Aorta (tissue), 5 donors: ENCODE results near the gene TNFRSF1A. TPM values are rescaled to one million over a fixed set of nuclear protein-coding genes. Genes with fewer than 3 reads are reported as not detected.
A peak's percentile ranks its signal among the peaks of the same experiment; 100 is the strongest.
"Not testable (repeated sequence)": the region's sequence is repeated elsewhere in the genome, so short reads cannot be mapped to it uniquely, and the experiment has no call there.

Experiments used
- ATAC-seq: fragments of 200-7000 bp; cut with Tn5 transposase; one replicate; pipeline ENCODE4 v1.9.1; 2022; ENCODE audit warnings: moderate library complexity; ENCODE audit not compliant: low FRiP score
- DNase-seq, 2 donors: peaks; one replicate each; pipeline ENCODE4 v3.0.0-alpha.2; 2020
- H3K27ac ChIP-seq, 2 donors: one replicate each; pipeline ENCODE4 v1.5.1; 2013; ENCODE audit warnings: low read length in 2 of 2, mild to moderate bottlenecking in 2 of 2, moderate library complexity in 2 of 2, control low read depth in 1 of 2, inconsistent platforms in 1 of 2, low read depth in 1 of 2
- H3K27me3 ChIP-seq, 2 donors: one replicate each; pipeline ENCODE4 v1.6.1; 2013; ENCODE audit warnings: control low read depth in 1 of 2, low read length in 1 of 2, mild to moderate bottlenecking in 1 of 2, moderate library complexity in 1 of 2; ENCODE audit not compliant: insufficient read depth in 2 of 2, control insufficient read depth in 1 of 2
- H3K36me3 ChIP-seq, 2 donors: one replicate each; pipeline ENCODE4 v1.6.1; 2013; ENCODE audit warnings: control low read depth in 1 of 2, low read length in 1 of 2, mild to moderate bottlenecking in 1 of 2; ENCODE audit not compliant: insufficient read depth in 2 of 2, control insufficient read depth in 1 of 2
- H3K4me1 ChIP-seq, 2 donors: one replicate each; pipeline ENCODE4 v1.6.1; 2013; ENCODE audit warnings: low read length in 2 of 2, control low read depth in 1 of 2, mild to moderate bottlenecking in 1 of 2, moderate library complexity in 1 of 2; ENCODE audit not compliant: insufficient read depth in 2 of 2, control insufficient read depth in 1 of 2
- H3K4me3 ChIP-seq, 2 donors: one replicate each; pipeline ENCODE4 v1.5.1; 2013; ENCODE audit warnings: low read length in 2 of 2, control low read depth in 1 of 2, mild to moderate bottlenecking in 1 of 2
- H3K9me3 ChIP-seq: one replicate; pipeline ENCODE4 v1.6.1; 2013; ENCODE audit warnings: mild to moderate bottlenecking, low read length; ENCODE audit not compliant: control insufficient read depth
- whole genome bisulfite sequencing, 2 donors: extraction: QIAGEN DNeasy Blood & Tissue Kit; methylation state at CpG; one replicate each; pipeline ENCODE4 v1.1.7; 2013; 5-methylcytosine and 5-hydroxymethylcytosine counted together
- intact Hi-C, 2 donors: fragments of 100-400 bp; cut with DNase I; formaldehyde crosslinking; loops; one replicate each; pipeline versions ENCODE4 v1.14.2 to v1.15.0; 2022
- polyA plus RNA-seq, 2 donors: library from polyadenylated mRNA; stranded (reverse); fragments of 200-250 nt; gene quantifications; one replicate each; pipeline ENCODE4 v1.2.3, GENCODE V29; 2013
- total RNA-seq, 2 donors: library from RNA; stranded (reverse); fragmentation: NEBNext Ultra II Directional; extraction: Animal tissue kit (Norgen Biotek cat#: 25700); gene quantifications; one replicate each; pipeline ENCODE4 v1.2.1, GENCODE V29; 2021
- donor health status: healthy with polysubstance abuse.
- donor health status: Bipolar disorder and iron deficiency.
- donor health status: DM: no; HTN: no; CAD: no.
- donor health status: DM: no; HTN: no; CAD: no.
- donor health status: DM: yes; HTN: yes; CAD: no.

The TNFRSF1A gene
- total and polyA plus RNA-seq, 4 donors: 36.9 to 236 (median 151) TPM

DNA sequence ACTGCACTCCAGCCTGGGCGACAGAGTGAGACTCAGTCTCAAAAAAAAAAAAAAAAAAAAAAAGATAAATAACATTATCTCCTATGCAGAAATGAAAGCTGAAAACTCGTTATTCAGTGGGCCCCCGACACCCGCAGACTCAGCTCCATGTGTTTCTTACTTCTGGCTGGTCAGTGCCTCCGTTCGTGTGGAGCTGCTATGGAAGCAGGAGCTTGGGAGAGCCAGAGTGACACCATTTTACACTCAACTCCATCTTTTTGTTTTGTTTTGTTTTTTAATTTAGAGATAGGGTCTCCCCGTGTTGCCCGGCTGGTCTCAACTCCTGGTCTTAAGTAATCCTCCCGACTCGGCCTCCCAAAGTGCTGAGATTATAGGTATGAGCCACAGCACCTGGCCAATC is 44.7 kb downstream of the TNFRSF1A start:
- Histone ChIP-seq H3K27ac (no peak overlapping the region), H3K27me3 (no peaks in the 10 kb centered on the region), H3K4me1 (no peaks in the 10 kb centered on the region), H3K4me3 (no peak overlapping the region), H3K9me3 (no peaks in the 10 kb centered on the region), H3K36me3 (no peaks in the 10 kb centered on the region)
- 90 to 93% methylated on average over 9 of the region's 10 CpGs for WGBS, 2 donors
- DNase-seq (peak in 1 of 2 donors; percentile 32), ATAC-seq (no peak)
- intact Hi-C loops: no loop called here

DNA sequence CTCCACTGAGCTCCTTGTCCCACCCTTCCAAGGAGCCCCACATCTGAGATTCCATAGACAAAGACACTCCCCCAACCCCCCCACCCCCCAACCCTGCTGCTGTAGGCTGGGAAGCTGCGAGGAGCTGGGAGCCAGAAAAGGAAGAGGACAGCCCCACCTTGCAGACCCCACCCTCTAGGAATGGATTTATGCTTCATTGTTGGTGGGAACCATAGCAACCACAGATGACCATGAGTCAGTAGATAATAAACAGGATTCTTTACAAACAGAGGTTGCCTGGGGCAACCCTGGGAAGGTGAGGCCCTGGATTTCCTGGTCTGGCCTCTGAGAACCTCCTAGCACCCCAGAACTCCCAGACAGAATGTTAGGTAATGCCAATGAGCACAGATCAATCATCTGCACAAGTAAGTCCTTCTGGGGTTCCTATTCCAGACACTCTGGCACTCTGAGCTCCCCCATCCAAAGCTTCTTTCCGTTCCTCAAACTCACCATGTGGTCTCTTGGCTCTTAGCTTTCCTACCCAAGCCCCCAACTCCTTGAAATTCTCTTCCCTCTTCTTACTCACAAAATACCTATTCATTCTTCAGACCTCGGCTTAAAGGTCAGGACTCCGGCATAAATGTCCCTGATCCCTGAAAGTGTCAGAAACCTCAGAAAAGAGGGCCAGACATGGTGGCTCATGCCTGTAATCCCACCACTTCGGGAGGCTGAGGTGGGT is 46.6 kb downstream of the TNFRSF1A start:
- 84 to 92% methylated on average over 5 of the region's 5 CpGs for WGBS, 2 donors
- H3K27ac ChIP-seq: no peak overlapping the region
- ATAC-seq (peak; percentile 70), DNase-seq (peak in 1 of 2 donors; percentile 63)
- H3K4me3 ChIP-seq: no peak overlapping the region
- intact Hi-C loops: no loop called here
- no peaks in the 10 kb centered on the region for H3K36me3 ChIP-seq
- H3K27me3 ChIP-seq: no peaks in the 10 kb centered on the region
- no peaks in the 10 kb centered on the region for H3K9me3 ChIP-seq
- no peaks in the 10 kb centered on the region for H3K4me1 ChIP-seq

DNA sequence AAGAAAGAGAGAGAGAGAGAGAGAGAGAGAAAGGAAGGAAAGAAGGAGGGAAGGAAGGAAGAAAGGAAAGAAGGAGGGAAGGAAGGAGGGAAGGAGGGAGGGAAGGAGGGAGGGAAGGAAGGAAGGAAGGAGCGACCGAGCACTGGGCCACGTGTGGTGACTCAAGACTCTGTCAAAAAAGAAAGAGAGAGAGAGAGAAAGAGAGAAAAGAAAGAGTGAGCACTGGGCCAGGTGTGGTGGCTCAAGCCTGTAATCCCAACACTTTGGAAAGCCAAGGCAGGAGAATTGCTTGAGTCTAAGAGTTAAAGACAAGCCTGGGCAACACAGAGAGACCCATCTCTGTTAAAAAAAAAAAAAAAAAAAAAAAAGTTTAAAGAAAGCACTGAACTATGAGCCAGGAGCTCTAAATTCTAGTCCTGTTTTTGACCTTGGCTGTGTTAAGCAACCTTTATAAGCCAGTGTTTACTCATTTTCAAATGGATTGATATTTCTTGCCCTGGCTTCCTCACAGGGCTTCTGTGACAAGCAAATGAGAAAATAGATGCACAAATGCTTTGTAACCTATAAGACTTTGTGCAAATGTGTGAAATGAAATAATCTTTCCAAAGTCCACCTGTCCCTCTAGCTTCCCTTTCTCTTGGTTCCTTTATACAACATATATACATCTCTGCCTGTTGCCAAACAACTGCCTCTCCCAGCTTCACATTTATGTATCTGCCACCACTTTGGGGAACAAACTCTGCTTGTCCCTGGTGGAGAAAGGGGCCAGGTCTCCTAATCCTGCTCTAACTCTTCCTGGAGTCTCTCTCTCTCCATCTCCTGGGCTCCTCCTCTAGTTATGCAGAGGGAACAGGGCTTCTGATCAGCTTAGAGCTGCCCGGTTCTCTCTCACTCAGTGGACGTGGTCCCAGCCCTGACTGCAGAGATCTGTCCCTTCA is 47.5 kb downstream of the TNFRSF1A start:
- intact Hi-C loops: no loop called here
- Histone ChIP-seq H3K36me3 (no peaks in the 10 kb centered on the region), H3K4me3 (no peak overlapping the region), H3K4me1 (no peaks in the 10 kb centered on the region), H3K27me3 (no peaks in the 10 kb centered on the region), H3K27ac (no peak overlapping the region), H3K9me3 (no peaks in the 10 kb centered on the region)
- ATAC-seq: peak; percentile 54
- whole genome bisulfite sequencing, 2 donors: 76 to 77% methylated on average over 5 of the region's 5 CpGs
- peak in 1 of 2 donors; percentile 2 for DNase-seq

DNA sequence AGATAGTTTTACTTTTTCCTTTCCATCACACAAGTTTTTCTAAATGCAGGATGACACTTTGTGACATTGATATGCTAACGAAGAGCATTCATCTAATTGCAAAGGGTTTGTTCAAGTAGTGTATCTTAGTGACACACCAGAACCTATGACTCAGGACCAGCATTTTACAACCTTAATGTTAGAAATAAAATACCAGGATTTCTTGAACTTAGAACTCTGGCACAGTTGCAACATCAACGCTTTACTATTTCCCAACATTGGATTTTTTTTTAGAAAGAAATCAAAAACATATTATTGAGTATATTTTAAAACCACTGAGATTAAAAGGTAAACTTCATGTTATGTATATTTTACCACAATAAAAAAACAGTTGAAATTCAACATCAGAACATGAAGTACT is 49.3 kb downstream of the TNFRSF1A start:
- Histone ChIP-seq H3K4me3 (no peak overlapping the region), H3K27ac (no peak overlapping the region), H3K4me1 (no peaks in the 10 kb centered on the region), H3K9me3 (no peaks in the 10 kb centered on the region), H3K36me3 (no peaks in the 10 kb centered on the region), H3K27me3 (no peaks in the 10 kb centered on the region)
- intact Hi-C loops: no loop called here
- 44 to 52% methylated on average over 2 of the region's 2 CpGs for WGBS, 2 donors
- ATAC-seq (no peak), DNase-seq (no peak)

DNA sequence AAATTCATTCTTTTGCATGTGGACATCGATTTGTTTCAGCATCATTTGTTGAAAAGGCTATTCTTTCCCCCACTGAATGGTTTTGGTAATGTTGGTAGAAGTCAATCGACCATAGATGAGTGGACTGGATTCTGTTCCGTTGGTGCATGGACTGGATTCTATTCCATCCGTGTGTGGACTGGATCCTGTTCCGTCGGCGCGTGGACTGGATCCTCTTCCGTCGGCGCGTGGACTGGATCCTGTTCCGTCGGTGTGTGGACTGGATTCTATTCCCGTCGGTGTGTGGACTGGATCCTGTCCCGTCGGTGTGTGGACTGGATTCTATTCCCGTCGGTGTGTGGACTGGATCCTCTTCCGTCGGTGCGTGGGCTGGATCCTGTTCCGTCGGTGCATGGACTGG is 52.0 kb downstream of the TNFRSF1A start:
- ATAC-seq, DNase-seq, H3K36me3 ChIP-seq, H3K9me3 ChIP-seq, H3K27me3 ChIP-seq, intact Hi-C loops, H3K4me3 ChIP-seq, H3K4me1 ChIP-seq, H3K27ac ChIP-seq: not testable (repeated sequence)
- 96 to 98% methylated on average over 16 to 18 of the region's 25 CpGs for WGBS, 2 donors

DNA sequence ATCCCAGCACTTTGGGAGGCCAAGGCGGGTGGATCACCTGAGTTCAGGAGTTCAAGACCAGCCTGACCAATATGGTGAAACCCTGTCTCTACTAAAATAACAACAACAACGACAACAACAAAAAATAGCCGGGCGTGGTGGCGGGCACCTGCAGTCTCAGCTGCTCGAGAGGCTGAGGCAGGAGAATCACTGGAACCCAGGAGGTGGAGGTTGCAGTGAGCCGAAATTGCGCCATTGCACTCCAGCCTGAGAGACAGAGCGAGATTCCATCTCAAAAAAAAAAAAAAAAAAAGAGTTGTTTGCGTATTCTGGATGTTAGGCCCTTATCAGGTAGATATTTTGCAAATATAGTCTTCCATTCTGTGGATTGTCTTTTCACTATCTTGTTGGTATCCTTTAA is 52.8 kb downstream of the TNFRSF1A start:
- H3K4me3 ChIP-seq, H3K4me1 ChIP-seq, H3K27ac ChIP-seq, intact Hi-C loops, H3K27me3 ChIP-seq, H3K9me3 ChIP-seq, ATAC-seq, H3K36me3 ChIP-seq: not testable (repeated sequence)
- DNase-seq: peak in 1 of 2 donors; percentile 47
- 97% methylated on average over 10 of the region's 10 CpGs for WGBS, 2 donors

DNA sequence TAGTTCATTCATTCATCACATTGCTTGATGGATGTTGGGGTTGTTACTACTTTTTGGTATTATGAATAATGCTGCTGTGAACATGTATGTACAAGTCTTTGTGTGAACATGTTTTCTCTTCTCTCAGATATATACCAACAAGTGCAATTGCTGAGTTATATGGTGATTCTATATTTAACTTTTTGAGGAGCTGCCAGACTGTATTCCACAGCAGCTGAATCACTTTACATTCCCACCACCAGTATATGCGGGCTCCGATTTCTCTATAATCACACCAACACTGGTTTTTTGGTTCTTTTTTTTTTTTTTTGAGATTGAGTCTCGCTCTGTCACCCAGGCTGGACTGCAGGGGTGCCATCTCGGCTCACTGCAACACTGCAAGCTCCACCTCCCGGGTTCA is 53.6 kb downstream of the TNFRSF1A start:
- Histone ChIP-seq H3K4me3 (no peak overlapping the region), H3K4me1 (no peaks in the 10 kb centered on the region), H3K27me3 (no peaks in the 10 kb centered on the region), H3K9me3 (no peaks in the 10 kb centered on the region), H3K27ac (no peak overlapping the region), H3K36me3 (no peaks in the 10 kb centered on the region)
- 60 to 67% methylated on average over 5 of the region's 5 CpGs for WGBS, 2 donors
- intact Hi-C loops: no loop called here
- DNase-seq (no peak), ATAC-seq (no peak)

- intact Hi-C loops: loop anchor here (1.0 to 2.0 kb wide), 4 partner anchors 222 to 297 kb away; no protein-coding TSS in a partner anchor
- 64 to 65% methylated on average over 1 of the region's 1 CpG for WGBS, 2 donors
- Histone ChIP-seq H3K4me1 (no peaks in the 10 kb centered on the region), H3K4me3 (no peak overlapping the region), H3K36me3 (no peaks in the 10 kb centered on the region), H3K27ac (no peak overlapping the region), H3K9me3 (no peaks in the 10 kb centered on the region), H3K27me3 (no peaks in the 10 kb centered on the region)
- DNase-seq (peak in 1 of 2 donors; percentile 25), ATAC-seq (no peak)
Measured at GRCh38 chr12:6285532-6286306, 56.2 kb downstream of the TNFRSF1A start.
